SK-N-SH (cell line): Measurements from ENCODE around the gene ARHGAP23. TPM values are rescaled to one million over a fixed set of nuclear protein-coding genes. Genes with fewer than 3 reads are reported as not detected.

ENCODE experiments used
- CTCF ChIA-PET: fragments of 300-600, 350-600 bp; formaldehyde crosslinking; extraction: SDS; loops from one replicate; lab custom pipeline; 2021; lab: Yijun Ruan, JAX
- POLR2A ChIA-PET: fragments of 350-600 bp; sonication (Branson Sonifier 250); formaldehyde crosslinking; extraction: SDS; loops from one replicate; lab custom pipeline; 2020; ENCODE audit warnings: antibody characterized with exemption, inconsistent platforms; lab: Yijun Ruan, JAX
- DNase-seq: peaks from one replicate; pipeline ENCODE4 v3.0.0; 2012
- H2AFZ ChIP-seq: fragments of 200-600 bp; sonication (generic); 2 replicates; pipeline ENCODE4 v1.8.1; 2016; ENCODE audit warnings: antibody characterized with exemption, mild to moderate bottlenecking, low read depth
- H3F3A ChIP-seq: fragments of 200-600 bp; sonication (generic); replicated peaks from 2 replicates; pipeline ENCODE3; 2016; ENCODE audit warnings: antibody characterized with exemption, mild to moderate bottlenecking; ENCODE audit not compliant: insufficient read depth
- H3K27ac ChIP-seq, 2 experiments: fragments of 200-500 bp in 1 of 2; fragments of 200-600 bp in 1 of 2; sonication (Bioruptor generic) in 1 of 2; sonication (generic), shearing (Covaris generic) in 1 of 2; 2 replicates each; pipeline versions ENCODE4 v1.5.1 to v1.6.1; 2014 to 2016; ENCODE audit warnings: low read depth in 2 of 2, inconsistent platforms in 1 of 2, low read length in 1 of 2, mild to moderate bottlenecking in 1 of 2, mixed read lengths in 1 of 2
- H3K27me3 ChIP-seq: fragments of 200-600 bp; sonication (generic), shearing (Covaris generic); 2 replicates; pipeline ENCODE4 v1.6.1; 2016; ENCODE audit warnings: mixed run types; ENCODE audit not compliant: insufficient read depth
- H3K36me3 ChIP-seq, 2 experiments: fragments of 200-500 bp in 1 of 2; fragments of 200-600 bp in 1 of 2; sonication (Bioruptor generic) in 1 of 2; sonication (generic) in 1 of 2; replicated peaks in 1 of 2; 2 replicates each; pipeline versions ENCODE3 to v1.5.1; 2014 to 2016; ENCODE audit warnings: low read length in 1 of 2, mild to moderate bottlenecking in 1 of 2; ENCODE audit not compliant: insufficient read depth in 2 of 2, control insufficient read depth in 1 of 2
- H3K4me1 ChIP-seq, 2 experiments: fragments of 200-500 bp in 1 of 2; fragments of 200-600 bp in 1 of 2; sonication (Bioruptor generic) in 1 of 2; sonication (generic), shearing (Covaris generic) in 1 of 2; 2 replicates each; pipeline versions ENCODE4 v1.5.1 to v1.6.1; 2014 to 2016; ENCODE audit warnings: low read depth in 1 of 2, low read length in 1 of 2, mixed run types in 1 of 2; ENCODE audit not compliant: insufficient read depth in 2 of 2, control insufficient read depth in 1 of 2
- H3K4me2 ChIP-seq: fragments of 200-600 bp; sonication (generic), shearing (Covaris generic); 2 replicates; pipeline ENCODE4 v1.6.1; 2017; ENCODE audit warnings: mixed run types
- H3K4me3 ChIP-seq, 2 experiments: fragments of 200-500 bp in 1 of 2; fragments of 200-600 bp in 1 of 2; sonication (Bioruptor generic) in 1 of 2; sonication (generic), shearing (Covaris generic) in 1 of 2; 2 replicates each; pipeline versions ENCODE4 v1.5.1 to v1.8.1; 2014 to 2016; ENCODE audit warnings: low read depth in 2 of 2, inconsistent platforms in 1 of 2, low read length in 1 of 2, mild to moderate bottlenecking in 1 of 2, mixed read lengths in 1 of 2, moderate library complexity in 1 of 2
- H3K79me2 ChIP-seq: fragments of 200-600 bp; sonication (generic); 2 replicates; pipeline ENCODE4 v1.8.1; 2017; ENCODE audit warnings: mild to moderate bottlenecking; ENCODE audit not compliant: insufficient read depth
- H3K9ac ChIP-seq: fragments of 200-600 bp; sonication (generic); 2 replicates; pipeline ENCODE4 v1.6.1; 2017; ENCODE audit warnings: mixed run types
- H3K9me2 ChIP-seq: fragments of 200-600 bp; sonication (generic); 2 replicates; pipeline ENCODE4 v1.6.1; 2017; ENCODE audit warnings: mixed run types
- H3K9me3 ChIP-seq: fragments of 200-600 bp; sonication (generic); 2 replicates; pipeline ENCODE4 v1.6.1; 2017; ENCODE audit warnings: mixed run types, mild to moderate bottlenecking, moderate library complexity
- H4K20me1 ChIP-seq: fragments of 200-600 bp; sonication (generic); 2 replicates; pipeline ENCODE4 v1.6.1; 2017; ENCODE audit warnings: mild to moderate bottlenecking, mixed run types; ENCODE audit not compliant: insufficient read depth
- CHD2 ChIP-seq: fragments of 150-350 bp; IDR thresholded peaks from 2 replicates; pipeline ENCODE4 v1.6.1; 2018; ENCODE audit warnings: low read length; ENCODE audit not compliant: partially characterized antibody
- EP300 ChIP-seq, 2 experiments: IDR thresholded peaks; 2 replicates each; pipeline versions ENCODE4 v1.4.0 to v1.6.1; 2012; ENCODE audit warnings: borderline replicate concordance in 1 of 2, low read depth in 1 of 2, low read length in 1 of 2
- FOXJ3 ChIP-seq: sonication (generic); formaldehyde crosslinking; IDR thresholded peaks from 2 replicates; pipeline ENCODE4 v1.5.1; 2020; ENCODE audit warnings: mild to moderate bottlenecking, missing genetic modification reagents
- FOXM1 ChIP-seq: IDR thresholded peaks from 2 replicates; pipeline ENCODE4 v1.4.0; 2012; ENCODE audit warnings: low read depth, mild to moderate bottlenecking
- GATA2 ChIP-seq: sonication (generic); formaldehyde crosslinking; IDR thresholded peaks from 2 replicates; pipeline ENCODE4 v1.5.0; 2020; ENCODE audit warnings: mild to moderate bottlenecking, missing genetic modification reagents
- IRF3 ChIP-seq: fragments of 150-350 bp; IDR thresholded peaks from 2 replicates; pipeline ENCODE4 v1.6.1; 2016; ENCODE audit warnings: mild to moderate bottlenecking, low read depth, low read length
- MXI1 ChIP-seq: IDR thresholded peaks from 2 replicates; pipeline ENCODE4 v1.6.1; 2012; ENCODE audit warnings: mild to moderate bottlenecking, low read depth, low read length, improper control_type of control experiment
- NRF1 ChIP-seq: IDR thresholded peaks from 2 replicates; pipeline ENCODE4 v1.6.1; 2012; ENCODE audit warnings: low read depth, mild to moderate bottlenecking, low read length
- POLR2AphosphoS5 ChIP-seq: IDR thresholded peaks from 2 replicates; pipeline ENCODE4 v1.6.1; 2012; ENCODE audit warnings: low read depth, low read length
- RAD21 ChIP-seq: IDR thresholded peaks from 2 replicates; pipeline ENCODE4 v1.6.1; 2012; ENCODE audit warnings: mild to moderate bottlenecking, low read length
- RCOR1 ChIP-seq: fragments of 150-350 bp; IDR thresholded peaks from 2 replicates; pipeline ENCODE4 v1.6.1; 2017; ENCODE audit warnings: antibody characterized with exemption, low read length
- SMC3 ChIP-seq: IDR thresholded peaks from 2 replicates; pipeline ENCODE4 v1.6.1; 2012; ENCODE audit warnings: low read depth, low read length, improper control_type of control experiment
- TAF1 ChIP-seq: IDR thresholded peaks from 2 replicates; pipeline ENCODE4 v1.6.1; 2012; ENCODE audit warnings: low read depth, mild to moderate bottlenecking, low read length, moderate library complexity, borderline replicate concordance
- TCF12 ChIP-seq: IDR thresholded peaks from 2 replicates; pipeline ENCODE4 v1.4.0; 2012
- YY1 ChIP-seq: IDR thresholded peaks from 2 replicates; pipeline ENCODE4 v1.4.0; 2012; ENCODE audit warnings: low read depth, mild to moderate bottlenecking
- WGBS: methylation state at CpG from one replicate; pipeline ENCODE4 v1.1.6; 2017; ENCODE audit warnings: low lambda C conversion rate; 5-methylcytosine and 5-hydroxymethylcytosine counted together
- polyA plus RNA-seq, 3 experiments: library from polyadenylated mRNA; depleted of rRNA; stranded (reverse); fragments of >200 nt; gene quantifications; 2 replicates each; pipeline ENCODE4 v1.2.3, GENCODE V29; 2012
- TF ChIP-seq, protein P1 (sequence below): IDR thresholded peaks from 2 replicates; pipeline ENCODE4; 2012
- TF ChIP-seq, protein P2 (sequence below): fragments of 200-600 bp; sonication (generic); IDR thresholded peaks from 2 replicates; pipeline ENCODE4 v1.6.1; 2017; ENCODE audit warnings: antibody characterized with exemption, mild to moderate bottlenecking, moderate library complexity

ARHGAP23 gene
- polyA plus RNA-seq, 1 of the 3 experiments (the other 2 are of a cell fraction) = 19.2 TPM

DNA sequence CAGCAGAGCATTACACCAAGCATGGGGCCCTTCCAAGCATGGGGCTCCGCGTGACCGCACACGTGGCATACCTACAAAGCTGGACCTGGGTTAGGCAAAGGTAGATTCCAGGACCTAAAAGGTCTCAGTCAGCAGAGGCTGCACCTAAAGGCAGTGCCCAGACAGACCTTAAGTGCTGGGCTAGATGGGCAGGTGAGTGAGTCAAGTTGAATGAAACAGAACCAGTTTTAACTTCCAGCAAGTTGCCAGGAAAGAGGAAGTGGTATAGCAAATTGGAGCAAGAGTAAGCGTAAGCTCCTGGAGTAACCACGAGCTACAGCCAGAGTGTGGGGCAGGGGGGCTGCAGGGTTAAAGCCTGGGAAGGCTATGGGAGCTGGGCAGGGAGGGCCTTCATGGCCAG lies 128.0 kb downstream of the ARHGAP23 start (continued):
- no peak for TF ChIP-seq IRF3
- no peak for TF ChIP-seq YY1
- no peak for TF ChIP-seq POLR2AphosphoS5
- no peak for TF ChIP-seq SMC3
- TF ChIP-seq EP300 (IDR thresholded peaks at IDR 0.05; ENCODE audit: borderline replicate concordance in 1 of 2, low read depth in 1 of 2, low read length in 1 of 2) = no peak
- no peak for TF ChIP-seq FOXJ3

- H3K4me2 ChIP-seq = peak overlapping the region; percentile 84
- peaks cover 0 to 30% of the 10 kb centered on the region in 2 experiments; a peak in 2 of 4 replicates for H3K4me1 ChIP-seq
- TF ChIP-seq GATA2 (CRISPR knock-in tag) (peak; percentile 14; the same call in 1 of the 2 replicates), MXI1 (no peak)
- H4K20me1 ChIP-seq = no peaks in the 10 kb centered on the region
- no peaks in the 10 kb centered on the region for H3K9me2 ChIP-seq
- POLR2A ChIA-PET = interaction anchor here (0.8 to 1.4 kb wide), 3 partner anchors 25 to 31 kb away, joined by 3 to 6 read pairs (median 4); no protein-coding TSS in a partner anchor
- no peaks in the 10 kb centered on the region for H3K27me3 ChIP-seq
- CTCF ChIA-PET = interaction anchor here (0.5 to 7.2 kb wide), 42 partner anchors 8 to 189 kb away, joined by 3 to 167 read pairs (median 6); partner anchors contain the start of genes EPOP and SRCIN1
- 0 out of 4 replicates have a peak overlapping the region, but pooled peaks of 1 of the 2 experiments have one; percentile 35 for H3K4me3 ChIP-seq
- H3F3A ChIP-seq = peaks cover 6% of the 10 kb centered on the region
- H3K79me2 ChIP-seq = no peaks in the 10 kb centered on the region
- no peak overlapping the region for H3K9ac ChIP-seq
- DNase-seq = no peak
- H3K9me3 ChIP-seq = no peaks in the 10 kb centered on the region
- H3K36me3 ChIP-seq = no peaks in the 10 kb centered on the region
- H3K27ac ChIP-seq = no peak overlapping the region; a peak in 1 of 4 replicates
- 79% methylated on average over 5 of the region's 6 CpGs for WGBS
- no peak overlapping the region for H2AFZ ChIP-seq
Observed at GRCh38 chr17:38557396-38557795, 129.1 kb downstream of the ARHGAP23 start.

- ChIA-PET POLR2A (interaction anchor here (0.8 to 1.4 kb wide), 5 partner anchors 15 to 40 kb away, joined by 3 to 6 read pairs (median 3); no protein-coding TSS in a partner anchor), CTCF (interaction anchor here (0.5 to 7.2 kb wide), 44 partner anchors 8 to 188 kb away, joined by 3 to 167 read pairs (median 6); partner anchors contain the start of genes EPOP and SRCIN1)
- Histone ChIP-seq H3K9ac (no peak overlapping the region), H3K27me3 (no peaks in the 10 kb centered on the region), H4K20me1 (no peaks in the 10 kb centered on the region), H3K4me2 (peak overlapping the region; percentile 84), H3K9me3 (no peaks in the 10 kb centered on the region), H3F3A (peaks cover 6% of the 10 kb centered on the region), H3K9me2 (no peaks in the 10 kb centered on the region), H3K36me3 (no peaks in the 10 kb centered on the region), H3K27ac (no peak overlapping the region; a peak in 1 of 4 replicates), H2AFZ (peak overlapping the region; percentile 90), H3K4me1 (peaks cover 0 to 30% of the 10 kb centered on the region in 2 experiments; a peak in 2 of 4 replicates), H3K79me2 (no peaks in the 10 kb centered on the region), H3K4me3 (peak overlapping the region; percentile 35 to 55)
- peak; percentile 97 for DNase-seq
- 15% methylated on average over 40 of the region's 52 CpGs for WGBS
- TF ChIP-seq IRF3 (no peak), MXI1 (peak; percentile 43; the same call in 1 of the 2 replicates), NRF1 (peak; percentile 96), FOXJ3 (no peak), TAF1 (no peak), CHD2 (peak; percentile 54), POLR2AphosphoS5 (no peak), TCF12 (no peak), RCOR1 (no peak), FOXM1 (no peak), SMC3 (peak; percentile 96), RAD21 (peak; percentile 83)
- TF ChIP-seq, protein P1, sequence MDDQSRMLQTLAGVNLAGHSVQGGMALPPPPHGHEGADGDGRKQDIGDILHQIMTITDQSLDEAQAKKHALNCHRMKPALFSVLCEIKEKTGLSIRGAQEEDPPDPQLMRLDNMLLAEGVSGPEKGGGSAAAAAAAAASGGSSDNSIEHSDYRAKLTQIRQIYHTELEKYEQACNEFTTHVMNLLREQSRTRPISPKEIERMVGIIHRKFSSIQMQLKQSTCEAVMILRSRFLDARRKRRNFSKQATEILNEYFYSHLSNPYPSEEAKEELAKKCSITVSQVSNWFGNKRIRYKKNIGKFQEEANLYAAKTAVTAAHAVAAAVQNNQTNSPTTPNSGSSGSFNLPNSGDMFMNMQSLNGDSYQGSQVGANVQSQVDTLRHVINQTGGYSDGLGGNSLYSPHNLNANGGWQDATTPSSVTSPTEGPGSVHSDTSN = no peak
- TF ChIP-seq, protein P2, sequence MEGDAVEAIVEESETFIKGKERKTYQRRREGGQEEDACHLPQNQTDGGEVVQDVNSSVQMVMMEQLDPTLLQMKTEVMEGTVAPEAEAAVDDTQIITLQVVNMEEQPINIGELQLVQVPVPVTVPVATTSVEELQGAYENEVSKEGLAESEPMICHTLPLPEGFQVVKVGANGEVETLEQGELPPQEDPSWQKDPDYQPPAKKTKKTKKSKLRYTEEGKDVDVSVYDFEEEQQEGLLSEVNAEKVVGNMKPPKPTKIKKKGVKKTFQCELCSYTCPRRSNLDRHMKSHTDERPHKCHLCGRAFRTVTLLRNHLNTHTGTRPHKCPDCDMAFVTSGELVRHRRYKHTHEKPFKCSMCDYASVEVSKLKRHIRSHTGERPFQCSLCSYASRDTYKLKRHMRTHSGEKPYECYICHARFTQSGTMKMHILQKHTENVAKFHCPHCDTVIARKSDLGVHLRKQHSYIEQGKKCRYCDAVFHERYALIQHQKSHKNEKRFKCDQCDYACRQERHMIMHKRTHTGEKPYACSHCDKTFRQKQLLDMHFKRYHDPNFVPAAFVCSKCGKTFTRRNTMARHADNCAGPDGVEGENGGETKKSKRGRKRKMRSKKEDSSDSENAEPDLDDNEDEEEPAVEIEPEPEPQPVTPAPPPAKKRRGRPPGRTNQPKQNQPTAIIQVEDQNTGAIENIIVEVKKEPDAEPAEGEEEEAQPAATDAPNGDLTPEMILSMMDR = peak; percentile 84
Observed at GRCh38 chr17:38557836-38558727, 129.8 kb downstream of the ARHGAP23 start.
